NCI-H2029 treated with DMSO at 0.1 percent for 48 hours (cell line): ENCODE measurements around the gene IL12RB1.
"Not testable (repeated sequence)": the region's sequence is repeated elsewhere in the genome, so short reads cannot be mapped to it uniquely, and the experiment has no call there.

Experiments used
- DNase-seq: peaks from one replicate; lab custom pipeline; 2025; lab: John Stamatoyannopoulos, UW

Gene IL12RB1

DNA sequence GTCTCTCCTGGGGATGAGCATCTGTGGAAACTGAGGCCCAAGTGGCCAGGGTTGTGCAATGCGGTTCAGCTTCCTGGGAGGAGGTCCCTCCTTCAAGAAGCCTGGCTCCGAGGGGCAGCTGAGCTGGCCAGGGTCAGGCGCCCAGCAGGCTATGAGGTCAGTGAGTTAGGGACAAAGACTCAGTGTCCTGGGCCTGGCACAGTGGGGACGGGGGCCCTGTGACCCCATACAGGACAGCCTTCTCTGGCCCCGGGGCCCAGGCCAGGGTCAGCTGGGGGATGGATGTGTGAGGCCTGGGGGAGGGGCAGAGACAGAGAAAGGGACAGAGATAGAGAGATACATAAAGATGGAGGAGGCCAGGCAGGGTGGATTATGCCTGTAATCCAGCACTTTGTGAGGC, 3.0 kb upstream of the IL12RB1 start:
- DNase-seq: no peak

GRCh38 chr19:18089096-18089541, 2.4 kb upstream of the IL12RB1 start:
- not testable (repeated sequence) for DNase-seq

DNA sequence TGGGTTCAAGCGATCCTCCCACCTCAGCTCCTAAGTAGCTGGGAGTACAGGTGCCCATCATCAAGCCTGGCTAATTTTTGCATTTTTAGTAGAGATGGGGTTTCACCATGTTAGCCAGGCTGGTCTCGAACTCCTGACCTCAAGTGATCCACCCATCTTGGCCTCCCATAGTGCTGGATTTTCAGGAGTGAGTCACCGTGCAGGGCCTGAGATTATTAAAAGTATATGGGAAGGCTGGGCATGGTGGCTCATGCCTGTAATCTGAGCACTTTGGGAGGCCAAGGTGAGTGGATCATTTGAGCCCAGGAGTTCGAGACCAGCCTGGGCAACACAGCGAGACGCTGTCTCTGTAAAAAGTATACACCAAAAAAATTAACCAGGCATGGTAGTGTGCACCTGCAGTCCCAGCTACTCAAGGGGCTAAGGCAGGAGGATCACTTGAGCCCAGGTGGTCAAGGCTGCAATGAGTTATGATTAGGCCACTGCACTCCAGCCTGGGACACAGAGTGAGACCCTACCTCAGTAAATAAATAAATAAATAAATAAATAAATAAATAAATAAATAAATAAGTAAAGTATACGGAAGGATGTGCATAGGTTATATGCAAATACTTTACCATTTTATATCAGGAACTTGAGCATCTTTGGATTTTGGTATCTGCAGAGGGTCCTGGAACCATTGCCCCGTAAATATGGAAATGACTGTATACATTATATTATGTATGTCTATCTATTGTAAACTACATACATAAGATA, 854 bp downstream of the IL12RB1 start:
- DNase-seq: no peak

DNA sequence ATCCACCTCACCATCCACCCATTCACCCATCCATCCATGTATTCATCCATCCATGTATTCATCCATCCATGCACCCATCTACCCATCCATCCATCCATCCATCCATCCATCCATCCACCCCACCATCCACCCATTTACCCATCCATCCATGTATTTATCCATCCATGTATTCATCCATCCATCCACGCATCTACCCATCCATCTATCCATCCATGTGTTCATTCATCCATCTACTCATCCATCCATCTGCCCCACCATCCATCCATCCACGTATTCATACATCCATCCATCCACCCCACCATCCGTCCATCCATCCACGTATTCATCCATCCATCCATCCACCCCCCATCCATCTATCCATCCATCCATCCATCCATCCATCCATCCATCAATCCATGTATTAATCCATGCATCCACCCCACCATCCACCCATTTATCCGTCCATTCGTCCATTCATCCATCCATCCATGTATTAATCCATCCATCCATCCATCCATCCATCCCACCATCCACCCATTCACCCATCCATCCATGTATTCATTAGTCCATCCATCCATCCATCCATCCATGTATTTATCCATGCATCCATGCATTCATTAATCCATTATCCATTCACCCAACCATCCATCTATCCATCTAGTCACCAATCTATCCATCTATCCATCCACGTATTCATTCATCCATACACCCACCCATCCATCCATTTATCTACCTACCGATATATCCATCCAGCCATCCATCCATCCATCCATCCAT, 2.6 kb downstream of the IL12RB1 start:
- no peak for DNase-seq

DNA sequence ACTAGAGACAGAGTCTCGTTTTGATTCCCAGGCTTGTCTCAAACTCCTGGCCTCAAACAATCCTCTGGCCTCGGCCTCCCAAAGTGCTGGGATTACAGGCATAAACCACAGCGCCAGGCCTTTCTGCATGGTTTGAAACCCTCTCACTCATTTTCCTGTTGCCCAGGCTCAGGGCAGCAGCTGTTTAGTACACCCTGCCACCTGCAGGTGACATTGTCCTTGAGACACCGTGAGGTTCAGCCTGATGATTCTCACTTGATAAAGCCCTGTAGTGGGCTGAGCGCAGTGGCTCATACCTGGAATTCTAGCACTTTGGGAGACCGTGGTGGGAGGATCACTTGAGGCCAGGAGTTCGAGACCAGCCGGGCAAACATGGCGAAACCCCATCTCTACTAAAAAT, 12.5 kb downstream of the IL12RB1 start:
- no peak for DNase-seq

GRCh38 chr19:18073197-18073596, 13.5 kb downstream of the IL12RB1 start:
- DNase-seq: no peak

GRCh38 chr19:18072335-18072734, 14.4 kb downstream of the IL12RB1 start:
- no peak for DNase-seq

- DNase-seq: peak; percentile 82
Observed at GRCh38 chr19:18070181-18070580, 16.6 kb downstream of the IL12RB1 start.

DNA sequence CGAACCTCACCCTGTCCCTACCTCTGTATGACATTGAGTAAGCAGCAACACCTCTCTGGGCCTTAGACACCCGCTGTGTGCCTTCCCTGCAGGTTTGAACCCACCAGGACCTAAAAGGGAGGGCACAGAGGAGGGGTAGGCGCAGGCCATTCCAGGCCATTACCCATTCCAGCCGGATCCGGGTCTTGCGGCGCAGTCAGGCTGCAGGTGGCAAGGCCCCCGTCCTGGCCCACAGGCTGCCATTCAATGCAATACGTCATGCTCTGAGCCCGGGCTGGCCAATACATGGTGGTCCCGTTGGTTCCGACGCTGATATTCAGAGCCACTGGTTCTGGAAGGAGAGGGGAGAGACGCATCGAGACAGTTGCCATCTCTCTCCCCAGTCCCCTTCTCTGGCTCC, 17.4 kb downstream of the IL12RB1 start:
- DNase-seq: no peak

DNA sequence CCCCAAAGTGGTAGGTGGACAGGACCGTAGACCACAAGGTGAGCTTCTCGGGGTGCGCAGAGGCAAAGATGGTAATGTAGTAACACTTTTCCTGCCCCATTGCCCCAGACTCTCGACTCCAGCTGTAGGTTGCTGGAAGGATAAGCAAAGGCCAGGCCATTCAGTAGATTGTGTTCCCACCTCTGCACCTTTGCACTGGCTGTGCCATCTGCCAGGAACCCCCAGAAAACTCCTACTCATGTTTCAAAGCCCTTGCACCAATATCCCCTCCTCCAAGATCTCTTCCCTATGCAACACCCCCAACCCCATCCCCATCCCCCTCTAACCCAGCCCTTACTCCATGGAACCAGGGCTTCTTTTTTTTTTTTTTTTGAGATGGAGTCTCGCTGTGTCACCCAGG, 18.3 kb downstream of the IL12RB1 start:
- no peak for DNase-seq

- DNase-seq: no peak
Observed at GRCh38 chr19:18065173-18065495, 21.6 kb downstream of the IL12RB1 start.

GRCh38 chr19:18063463-18063862, 23.3 kb downstream of the IL12RB1 start:
- no peak for DNase-seq

GRCh38 chr19:18062028-18062427, 24.7 kb downstream of the IL12RB1 start:
- no peak for DNase-seq

- DNase-seq: no peak
Observed at GRCh38 chr19:18060472-18060871, 26.3 kb downstream of the IL12RB1 start.

DNA sequence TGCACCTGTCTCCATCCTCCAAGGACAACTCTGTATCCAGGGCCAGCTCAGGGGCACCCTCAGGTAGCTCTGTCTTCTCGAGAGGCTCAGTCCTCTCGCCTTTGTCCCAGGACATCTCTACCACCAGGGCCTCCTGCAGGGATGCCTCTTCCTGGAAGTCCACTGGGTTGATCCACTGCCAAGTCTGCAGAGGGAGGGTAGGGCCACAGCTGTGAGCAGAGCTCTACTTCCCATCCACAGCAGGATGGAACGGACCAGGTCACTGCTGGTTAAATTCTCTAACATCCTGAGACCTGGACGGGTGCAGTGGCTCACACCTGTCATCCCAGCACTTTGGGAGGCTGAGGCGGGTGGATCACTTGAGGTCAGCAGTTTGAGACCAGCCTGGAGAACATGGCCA, 26.8 kb downstream of the IL12RB1 start:
- no peak for DNase-seq

DNA sequence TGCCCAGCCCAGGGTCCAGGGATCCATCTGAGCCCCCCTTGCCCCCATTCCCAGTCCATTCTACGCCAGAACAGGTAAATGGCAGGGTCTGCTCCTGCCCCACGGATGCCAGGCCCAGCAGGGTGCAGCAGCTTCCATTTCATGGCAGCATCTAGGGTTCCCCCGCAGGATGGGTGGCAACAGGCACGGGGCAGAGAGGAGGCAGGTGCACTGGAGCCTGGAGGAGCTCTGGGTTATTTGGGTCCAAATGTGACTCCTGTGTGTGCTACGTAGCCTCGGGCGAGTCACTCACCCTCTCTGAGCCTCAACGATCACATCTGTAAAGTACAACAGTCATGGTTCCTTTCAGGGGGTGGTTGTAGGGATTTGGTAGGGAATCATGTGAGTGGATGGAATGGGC, 27.4 kb downstream of the IL12RB1 start:
- no peak for DNase-seq

- peak; percentile 55 for DNase-seq
Observed at GRCh38 chr19:18058208-18059009, 28.3 kb downstream of the IL12RB1 start.

DNA sequence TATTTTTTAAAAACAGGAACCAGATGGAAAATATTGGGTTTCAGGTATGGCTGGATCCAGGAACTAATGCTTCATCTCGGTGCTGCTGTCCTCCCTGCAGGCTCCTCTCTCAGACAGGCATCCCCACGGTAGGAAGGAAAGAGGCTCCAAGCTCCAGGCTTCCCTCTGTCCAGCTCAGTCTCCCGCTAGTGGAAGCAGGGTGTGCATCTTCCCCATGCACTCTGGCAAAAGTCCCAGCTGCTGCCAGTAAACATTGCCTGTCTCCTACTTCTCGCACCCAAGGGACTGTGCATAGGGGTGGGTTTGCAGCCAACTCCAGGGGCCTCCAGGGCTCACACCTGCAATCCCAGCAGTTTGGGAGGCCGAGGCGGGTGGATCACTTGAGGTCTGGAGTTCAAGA, 29.2 kb downstream of the IL12RB1 start:
- no peak for DNase-seq

- no peak for DNase-seq
Observed at GRCh38 chr19:18055967-18056366, 30.8 kb downstream of the IL12RB1 start.

- DNase-seq: no peak
Observed at GRCh38 chr19:18053576-18054219, 33.0 kb downstream of the IL12RB1 start.

GRCh38 chr19:18051887-18052286, 34.8 kb downstream of the IL12RB1 start:
- no peak for DNase-seq

DNA sequence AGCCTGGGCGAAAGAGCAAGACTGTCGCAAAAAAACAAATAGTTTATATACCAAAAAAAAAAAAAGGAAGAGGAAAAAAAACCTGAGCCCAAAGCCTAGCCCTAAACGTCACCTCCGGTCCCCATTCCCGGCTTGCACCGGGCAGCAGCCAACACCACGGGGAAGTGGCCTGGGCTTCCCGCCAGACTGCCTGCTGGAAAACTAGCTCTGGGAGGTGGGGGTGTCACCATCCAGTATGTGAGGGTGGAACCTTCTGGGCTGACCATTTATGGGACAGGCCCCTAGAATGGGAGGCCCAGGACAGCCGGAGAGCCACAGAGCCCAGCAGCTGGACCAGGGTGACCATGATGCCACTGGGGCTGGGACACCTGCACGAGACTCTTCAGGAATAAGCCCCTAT, 37.3 kb downstream of the IL12RB1 start:
- peak; percentile 60 for DNase-seq
